NCI-H2227 treated with DMSO at 0.1 percent for 48 hours (cell line): ENCODE results near the gene TRPC1.

Experiments
- DNase-seq: peaks from one replicate; lab custom pipeline; 2025; lab: John Stamatoyannopoulos, UW

Gene TRPC1

GRCh38 chr3:142839831-142840230 lies 116.0 kb downstream of the TRPC1 start:
- no peak for DNase-seq

- DNase-seq: no peak
Measured at GRCh38 chr3:142844339-142844977, 120.6 kb downstream of the TRPC1 start.

- DNase-seq: no peak
Measured at GRCh38 chr3:142846779-142847577, 123.1 kb downstream of the TRPC1 start.

- DNase-seq: no peak
Measured at GRCh38 chr3:142849148-142849547, 125.3 kb downstream of the TRPC1 start.

- no peak for DNase-seq
Measured at GRCh38 chr3:142850395-142851023, 126.7 kb downstream of the TRPC1 start.

- no peak for DNase-seq
Measured at GRCh38 chr3:142852009-142852408, 128.2 kb downstream of the TRPC1 start.

- DNase-seq: no peak
Measured at GRCh38 chr3:142853270-142854168, 129.7 kb downstream of the TRPC1 start.

- DNase-seq: no peak
Measured at GRCh38 chr3:142857056-142857455, 133.2 kb downstream of the TRPC1 start.
